ENCODE data around the gene C6. TPM values are rescaled to one million over a fixed set of nuclear protein-coding genes. Genes with fewer than 3 reads are reported as not detected.

C6 gene
- total RNA-seq, 1 experiment from 2014 or later: not detected

- H3K18ac ChIP-seq (ENCODE audit: insufficient read length, low read depth, low read length): no peak overlapping the region
- H3T11ph ChIP-seq (ENCODE audit: low read length): no peak overlapping the region
- no peak overlapping the region for H2BK12ac ChIP-seq (ENCODE audit: insufficient read length, low read depth, low read length)
- H2BK5ac ChIP-seq (ENCODE audit: insufficient read length, low read length): no peak overlapping the region
- no peak overlapping the region for H4K8ac ChIP-seq (replicated peaks; ENCODE audit: insufficient read length, low read depth, low read length)
- H3K27ac ChIP-seq (ENCODE audit: insufficient read length, low read depth, low read length): no peak overlapping the region
- no peak overlapping the region for H3K4ac ChIP-seq (ENCODE audit: low read depth, low read length)
- no peak overlapping the region for H2AFZ ChIP-seq (ENCODE audit: low read length)
- no peak for TF ChIP-seq CTCF (conservative IDR thresholded peaks at IDR 0.05)
- no peaks in the 10 kb centered on the region for H3K9me3 Mint-ChIP-seq
- H3K27ac Mint-ChIP-seq: no peak overlapping the region
- no peak overlapping the region for H3K56ac ChIP-seq (ENCODE audit: insufficient read length, low read depth, low read length)
- H3K36me3 Mint-ChIP-seq (ENCODE audit: insufficient read depth in 1 of 3, low read depth in 3 of 3): no peaks in the 10 kb centered on the region
- no peak overlapping the region for H3K9ac ChIP-seq (ENCODE audit: extremely low read depth, insufficient read length, low read length)
- no peaks in the 10 kb centered on the region for H3K79me1 ChIP-seq (ENCODE audit: insufficient read depth, low read depth, low read length, poor library complexity, severe bottlenecking)
- H3K4me3 Mint-ChIP-seq: no peak overlapping the region
- H2AK5ac ChIP-seq (ENCODE audit: insufficient read length, low read length): no peak overlapping the region
- H2BK15ac ChIP-seq (ENCODE audit: low read depth, low read length): no peak overlapping the region
- no peak overlapping the region for H2BK120ac ChIP-seq (ENCODE audit: low read depth, low read length, poor library complexity, severe bottlenecking)
- no peak for DNase-seq
- H3K14ac ChIP-seq (ENCODE audit: insufficient read depth, low read length): no peak overlapping the region
- peaks cover 3 to 8% of the 10 kb centered on the region in 2 experiments; a peak in 2 of 4 replicates for H3K4me1 Mint-ChIP-seq
- no peak overlapping the region for H4K91ac ChIP-seq (ENCODE audit: insufficient read length, low read depth, low read length)
- no peak overlapping the region for H3K23ac ChIP-seq (ENCODE audit: insufficient read length, low read depth, low read length)
- H2BK20ac ChIP-seq (ENCODE audit: low read depth, low read length, poor library complexity, severe bottlenecking): no peak overlapping the region
- no peak overlapping the region for H3K4me2 ChIP-seq (ENCODE audit: insufficient read depth, insufficient read length, low read length)
- H3K9me3 ChIP-seq (ENCODE audit: control insufficient read depth, low read depth, low read length): no peaks in the 10 kb centered on the region
- H3K27me3 Mint-ChIP-seq (ENCODE audit: low read depth): no peaks in the 10 kb centered on the region; the same call in 1 of the 2 replicates
- no peaks in the 10 kb centered on the region for H3K23me2 ChIP-seq (ENCODE audit: insufficient read length, low read depth, low read length, poor library complexity, severe bottlenecking)
- H3K27me3 ChIP-seq (ENCODE audit: insufficient read depth, low read length): no peaks in the 10 kb centered on the region
- no peak overlapping the region for H4K5ac ChIP-seq (ENCODE audit: insufficient read length, low read depth, low read length)
- no peaks in the 10 kb centered on the region for H3K4me1 ChIP-seq (ENCODE audit: insufficient read depth, low read length)
- no peaks in the 10 kb centered on the region for H4K20me1 ChIP-seq (ENCODE audit: control insufficient read depth, insufficient read depth, insufficient read length)
- no peaks in the 10 kb centered on the region for H3K79me2 ChIP-seq (ENCODE audit: insufficient read depth, low read length)
Measured at GRCh38 chr5:41182666-41183065, 30.7 kb downstream of the C6 start.
